Endodermal cell (in vitro differentiated cells): ENCODE results near the gene RSBN1L. TPM values are rescaled to one million over a fixed set of nuclear protein-coding genes. Genes with fewer than 3 reads are reported as not detected.
"Not testable (repeated sequence)": the region's sequence is repeated elsewhere in the genome, so short reads cannot be mapped to it uniquely, and the experiment has no call there.

Experiments
- DNase-seq: peaks from one replicate; pipeline ENCODE4 v3.0.0-alpha.2; 2017
- H3K27ac ChIP-seq: 2 replicates; pipeline ENCODE4 v1.5.1; 2013; ENCODE audit warnings: mild to moderate bottlenecking, low read depth, low read length, moderate library complexity
- H3K27me3 ChIP-seq: 2 replicates; pipeline ENCODE4 v1.6.1; 2013; ENCODE audit warnings: mild to moderate bottlenecking, low read length, moderate library complexity; ENCODE audit not compliant: insufficient read depth, control insufficient read depth, poor library complexity, severe bottlenecking
- H3K36me3 ChIP-seq: 2 replicates; pipeline ENCODE4 v1.7.0; 2013; ENCODE audit warnings: mild to moderate bottlenecking, low read length, moderate library complexity; ENCODE audit not compliant: control insufficient read depth, insufficient read depth
- H3K4me1 ChIP-seq: one replicate; pipeline ENCODE4 v1.7.0; 2013; ENCODE audit warnings: low read length; ENCODE audit not compliant: control insufficient read depth, insufficient read depth
- H3K4me3 ChIP-seq: 2 replicates; pipeline ENCODE4 v1.5.1; 2013; ENCODE audit warnings: mild to moderate bottlenecking, low read length, moderate library complexity
- H3K9ac ChIP-seq: 2 replicates; pipeline ENCODE4 v1.6.1; 2013; ENCODE audit warnings: mild to moderate bottlenecking, low read length, moderate library complexity; ENCODE audit not compliant: poor library complexity, severe bottlenecking; ENCODE audit errors: extremely low read depth
- H3K9me3 ChIP-seq: 2 replicates; pipeline ENCODE4 v1.6.1; 2013; ENCODE audit warnings: mild to moderate bottlenecking, low read length, moderate library complexity; ENCODE audit not compliant: control insufficient read depth
- H3K27ac Mint-ChIP-seq: 2 replicates; pipeline ENCODE4 v1.8.0; 2020; ENCODE audit warnings: mixed read lengths
- H3K27me3 Mint-ChIP-seq: 2 replicates; pipeline ENCODE4 v1.8.0; 2021; ENCODE audit warnings: mild to moderate bottlenecking, mixed read lengths; ENCODE audit not compliant: insufficient read depth
- H3K36me3 Mint-ChIP-seq: 2 replicates; pipeline ENCODE4 v1.8.0; 2020; ENCODE audit warnings: low read depth, mixed read lengths
- H3K4me1 Mint-ChIP-seq: 2 replicates; pipeline ENCODE4 v1.8.0; 2020; ENCODE audit warnings: mixed read lengths
- H3K4me3 Mint-ChIP-seq: 2 replicates; pipeline ENCODE4 v1.8.0; 2020; ENCODE audit warnings: mild to moderate bottlenecking, moderate library complexity, mixed read lengths
- H3K9me3 Mint-ChIP-seq: 2 replicates; pipeline ENCODE4 v1.8.0; 2020; ENCODE audit warnings: mild to moderate bottlenecking, mixed read lengths
- WGBS, 2 experiments: methylation state at CpG; one replicate each; pipeline versions ENCODE4 v1.1.5 to v1.1.7; 2013; ENCODE audit warnings: missing lambda C conversion rate in 2 of 2, mixed read lengths in 1 of 2; ENCODE audit not compliant: insufficient coverage in 1 of 2, insufficient read length in 1 of 2; 5-methylcytosine and 5-hydroxymethylcytosine counted together
- total RNA-seq, 2 donors: library from RNA; stranded (reverse); fragmentation: NEBNext Ultra II Directional in 1 of 2; extraction: Animal tissue kit (Norgen Biotek cat#: 25700) in 1 of 2; gene quantifications; 2 replicates in 1 of 2; 3 replicates in 1 of 2; pipeline ENCODE4 v1.2.1, GENCODE V29; 2021
- TF ChIP-seq, protein P1 (sequence below): fragments of 200-600 bp; sonication (generic); conservative IDR thresholded peaks from 2 replicates; pipeline ENCODE4 v1.5.0; 2021; ENCODE audit warnings: antibody characterized with exemption, mild to moderate bottlenecking

RSBN1L gene
- total RNA-seq, 2 donors from 2014 or later, result 17.6 to 19.9 TPM

GRCh38 chr7:77699056-77699455, 2.8 kb downstream of the RSBN1L start:
- H3K9ac ChIP-seq, result no peak overlapping the region
- no peak overlapping the region for H3K4me3 Mint-ChIP-seq
- peaks cover 8% of the 10 kb centered on the region for H3K4me1 ChIP-seq
- peaks cover 28% of the 10 kb centered on the region for H3K4me1 Mint-ChIP-seq
- no peak for DNase-seq
- H3K36me3 ChIP-seq, result peaks cover 4% of the 10 kb centered on the region
- peak overlapping the region; percentile 92 for H3K4me3 ChIP-seq
- WGBS, 2 experiments, result 86% methylated on average over 2 of the region's 2 CpGs; no CpG with 5 or more reads in 1 of the 2 experiments
- no peak overlapping the region for H3K27ac Mint-ChIP-seq
- H3K36me3 Mint-ChIP-seq, result peaks cover 11% of the 10 kb centered on the region
- H3K9me3 ChIP-seq, result no peaks in the 10 kb centered on the region
- H3K9me3 Mint-ChIP-seq, result no peaks in the 10 kb centered on the region
- H3K27ac ChIP-seq, result no peak overlapping the region
- no peaks in the 10 kb centered on the region for H3K27me3 Mint-ChIP-seq
- TF ChIP-seq, protein P1, sequence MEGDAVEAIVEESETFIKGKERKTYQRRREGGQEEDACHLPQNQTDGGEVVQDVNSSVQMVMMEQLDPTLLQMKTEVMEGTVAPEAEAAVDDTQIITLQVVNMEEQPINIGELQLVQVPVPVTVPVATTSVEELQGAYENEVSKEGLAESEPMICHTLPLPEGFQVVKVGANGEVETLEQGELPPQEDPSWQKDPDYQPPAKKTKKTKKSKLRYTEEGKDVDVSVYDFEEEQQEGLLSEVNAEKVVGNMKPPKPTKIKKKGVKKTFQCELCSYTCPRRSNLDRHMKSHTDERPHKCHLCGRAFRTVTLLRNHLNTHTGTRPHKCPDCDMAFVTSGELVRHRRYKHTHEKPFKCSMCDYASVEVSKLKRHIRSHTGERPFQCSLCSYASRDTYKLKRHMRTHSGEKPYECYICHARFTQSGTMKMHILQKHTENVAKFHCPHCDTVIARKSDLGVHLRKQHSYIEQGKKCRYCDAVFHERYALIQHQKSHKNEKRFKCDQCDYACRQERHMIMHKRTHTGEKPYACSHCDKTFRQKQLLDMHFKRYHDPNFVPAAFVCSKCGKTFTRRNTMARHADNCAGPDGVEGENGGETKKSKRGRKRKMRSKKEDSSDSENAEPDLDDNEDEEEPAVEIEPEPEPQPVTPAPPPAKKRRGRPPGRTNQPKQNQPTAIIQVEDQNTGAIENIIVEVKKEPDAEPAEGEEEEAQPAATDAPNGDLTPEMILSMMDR, result no peak
- H3K27me3 ChIP-seq, result no peaks in the 10 kb centered on the region

GRCh38 chr7:77702513-77702912, 6.3 kb downstream of the RSBN1L start:
- TF ChIP-seq, protein P1, result no peak
- DNase-seq, result no peak
- Histone ChIP-seq H3K4me1 (peaks cover 8% of the 10 kb centered on the region), H3K27ac (no peak overlapping the region), H3K9ac (no peak overlapping the region), H3K36me3 (peaks cover 11% of the 10 kb centered on the region), H3K9me3 (no peaks in the 10 kb centered on the region), H3K27me3 (no peaks in the 10 kb centered on the region), H3K4me3 (no peak overlapping the region)
- Mint-ChIP-seq H3K27me3 (no peaks in the 10 kb centered on the region), H3K4me3 (no peak overlapping the region), H3K9me3 (no peaks in the 10 kb centered on the region), H3K27ac (peak overlapping the region; percentile 6), H3K4me1 (peaks cover 27% of the 10 kb centered on the region), H3K36me3 (peaks cover 13% of the 10 kb centered on the region)
- WGBS, 2 experiments, result 86% methylated on average over 1 of the region's 2 CpGs; no CpG with 5 or more reads in 1 of the 2 experiments

GRCh38 chr7:77702968-77703472, 6.8 kb downstream of the RSBN1L start:
- Histone ChIP-seq H3K4me3 (no peak overlapping the region), H3K27me3 (no peaks in the 10 kb centered on the region), H3K27ac (no peak overlapping the region), H3K9me3 (no peaks in the 10 kb centered on the region), H3K36me3 (peaks cover 14% of the 10 kb centered on the region), H3K9ac (no peak overlapping the region), H3K4me1 (peaks cover 8% of the 10 kb centered on the region)
- Mint-ChIP-seq H3K4me1 (peaks cover 22% of the 10 kb centered on the region), H3K9me3 (no peaks in the 10 kb centered on the region), H3K27ac (no peak overlapping the region), H3K27me3 (no peaks in the 10 kb centered on the region), H3K4me3 (no peak overlapping the region), H3K36me3 (peaks cover 15% of the 10 kb centered on the region)
- 100% methylated on average over 1 of the region's 3 CpGs; no CpG with 5 or more reads in 1 of the 2 experiments for WGBS, 2 experiments
- TF ChIP-seq, protein P1, result peak; percentile 47
- DNase-seq, result no peak

DNA sequence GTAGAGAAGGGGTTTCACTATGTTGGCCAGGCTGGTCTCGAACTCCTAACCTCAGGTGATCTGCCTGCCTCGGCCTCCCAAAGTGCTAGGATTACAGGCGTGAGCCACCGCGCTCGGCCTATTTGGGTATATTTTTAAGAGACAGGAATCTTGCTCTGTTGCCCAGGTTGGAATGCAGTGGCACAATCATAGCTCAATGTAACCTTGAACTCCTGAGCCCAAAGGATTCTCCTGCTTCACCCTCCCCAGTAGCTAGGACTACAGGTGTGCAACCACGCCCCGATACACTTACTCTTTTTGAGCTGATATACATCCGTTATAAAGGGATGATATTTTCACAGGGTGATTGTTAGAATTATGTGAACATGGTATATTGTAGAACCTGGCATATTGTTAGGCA, 7.4 kb downstream of the RSBN1L start:
- Mint-ChIP-seq H3K4me1 (peaks cover 16% of the 10 kb centered on the region), H3K36me3 (peaks cover 16% of the 10 kb centered on the region)
- H3K27me3 Mint-ChIP-seq, H3K9ac ChIP-seq, H3K9me3 Mint-ChIP-seq, DNase-seq, H3K4me3 ChIP-seq, H3K27me3 ChIP-seq, H3K4me1 ChIP-seq, H3K27ac ChIP-seq, H3K4me3 Mint-ChIP-seq, H3K9me3 ChIP-seq, H3K27ac Mint-ChIP-seq: not testable (repeated sequence)
- 87% methylated on average over 9 of the region's 9 CpGs; no CpG with 5 or more reads in 1 of the 2 experiments for WGBS, 2 experiments
- peaks cover 15% of the 10 kb centered on the region for H3K36me3 ChIP-seq
